K562 (cell line): ENCODE measurements around the gene NRXN2. TPM values are rescaled to one million over a fixed set of nuclear protein-coding genes. Genes with fewer than 3 reads are reported as not detected.

Experiments used
- ATAC-seq: fragments of 200-7000 bp; cut with Tn5 transposase; 3 replicates; pipeline ENCODE4 v1.9.1; 2020; ENCODE audit warnings: moderate library complexity
- BruUV-seq: library from RNA; stranded (reverse); fragments of 400-500 nt; replicated peaks from 2 replicates; lab custom pipeline; 2021; lab: Mats Ljungman, UMichigan
- CTCF ChIA-PET: fragments of 300-600 bp; formaldehyde crosslinking; extraction: SDS; loops from one replicate; lab custom pipeline; 2021; ENCODE audit warnings: low intra/inter-chr PET ratio; lab: Yijun Ruan, JAX
- POLR2A ChIA-PET: fragments of 300-600, 350-650 bp; sonication (Branson Sonifier 250); formaldehyde crosslinking; extraction: SDS; loops from one replicate; lab custom pipeline; 2021; ENCODE audit warnings: antibody characterized with exemption, inconsistent platforms; lab: Yijun Ruan, JAX
- DNase-seq, 4 experiments: peaks; one replicate each; pipeline versions ENCODE4 v3.0.0 to v3.0.0-alpha.2; 2011 to 2018; ENCODE audit warnings: low spot score in 3 of 4, mixed read lengths in 3 of 4; ENCODE audit errors: extremely low read depth in 1 of 4
- FAIRE-seq: peaks from 2 replicates; lab custom pipeline; 2011; peaks lifted over from hg19 to GRCh38; lab: Jason Lieb, UNC
- H2AFZ ChIP-seq: 2 replicates; pipeline ENCODE4 v1.6.0; 2011; ENCODE audit warnings: low read depth, low read length, control low read depth, inconsistent platforms
- H3K27ac ChIP-seq: fragments of 200-600 bp; 3 replicates; pipeline ENCODE4 v1.8.0; 2011; ENCODE audit warnings: low read depth, mild to moderate bottlenecking, control low read depth, inconsistent platforms, low read length, moderate library complexity, mixed read lengths; ENCODE audit errors: extremely low read depth
- H3K27me3 ChIP-seq, 2 experiments: fragments of 300-600 bp in 1 of 2; 2 replicates in 1 of 2; 3 replicates in 1 of 2; pipeline versions ENCODE4 v1.6.0 to v1.8.0; 2011; ENCODE audit warnings: inconsistent platforms in 2 of 2, low read length in 2 of 2, mild to moderate bottlenecking in 1 of 2, mixed read lengths in 1 of 2, moderate library complexity in 1 of 2; ENCODE audit not compliant: control insufficient read depth in 2 of 2, insufficient read depth in 2 of 2
- H3K36me3 ChIP-seq: fragments of 300-600 bp; 3 replicates; pipeline ENCODE4 v1.8.0; 2011; ENCODE audit warnings: mild to moderate bottlenecking, low read length, inconsistent platforms; ENCODE audit not compliant: control insufficient read depth, insufficient read depth
- H3K4me1 ChIP-seq, 2 experiments: fragments of 200-600 bp in 1 of 2; replicated peaks in 1 of 2; 2 replicates in 1 of 2; 3 replicates in 1 of 2; pipeline versions ENCODE4 v1.5.1 to v1.8.0; 2011; ENCODE audit warnings: inconsistent platforms in 2 of 2, low read length in 2 of 2, mild to moderate bottlenecking in 1 of 2, mixed read lengths in 1 of 2, moderate library complexity in 1 of 2; ENCODE audit not compliant: control insufficient read depth in 2 of 2, insufficient read depth in 2 of 2
- H3K4me2 ChIP-seq: 2 replicates; pipeline ENCODE4 v1.6.1; 2011; ENCODE audit warnings: low read length, control low read depth, inconsistent platforms, mixed read lengths; ENCODE audit not compliant: insufficient read depth
- H3K4me3 ChIP-seq: fragments of 200-600 bp; sonication (generic), shearing (Covaris generic); 2 replicates; pipeline ENCODE4 v1.5.1; 2016; ENCODE audit warnings: control low read depth, inconsistent platforms
- H3K79me2 ChIP-seq: fragments of 200-600 bp; 3 replicates; pipeline ENCODE4 v1.8.0; 2011; ENCODE audit warnings: low read length, inconsistent platforms; ENCODE audit not compliant: control insufficient read depth, insufficient read depth
- H3K9ac ChIP-seq, 2 experiments: 2 replicates each; pipeline versions ENCODE4 v1.6.0 to v1.6.1; 2011; ENCODE audit warnings: low read depth in 2 of 2, low read length in 2 of 2, control low read depth in 1 of 2, inconsistent platforms in 1 of 2, mild to moderate bottlenecking in 1 of 2, mixed read lengths in 1 of 2; ENCODE audit not compliant: insufficient read depth in 1 of 2
- H3K9me1 ChIP-seq: one replicate; pipeline ENCODE4 v1.6.0; 2011; ENCODE audit warnings: inconsistent platforms, mild to moderate bottlenecking, low read length, moderate library complexity; ENCODE audit not compliant: control insufficient read depth, insufficient read depth
- H3K9me3 ChIP-seq: replicated peaks from 2 replicates; pipeline ENCODE4 v1.5.1; 2011; ENCODE audit warnings: low read depth, low read length, inconsistent platforms; ENCODE audit not compliant: control insufficient read depth, insufficient read depth
- H4K20me1 ChIP-seq: replicated peaks from 2 replicates; pipeline ENCODE4 v1.6.1; 2011; ENCODE audit warnings: low read length, inconsistent platforms, mixed read lengths; ENCODE audit not compliant: control insufficient read depth, insufficient read depth
- CREB1 ChIP-seq, 2 experiments: sonication (generic) in 1 of 2; formaldehyde crosslinking in 1 of 2; IDR thresholded peaks; 2 replicates each; pipeline versions ENCODE4 v1.6.1 to v1.8.0; 2012 to 2022; ENCODE audit warnings: inconsistent platforms in 1 of 2, mild to moderate bottlenecking in 1 of 2, missing genetic modification reagents in 1 of 2, moderate library complexity in 1 of 2
- CREBBP ChIP-seq: IDR thresholded peaks from one replicate; pipeline ENCODE4 v1.6.1; 2012; ENCODE audit warnings: low read depth, mild to moderate bottlenecking, control low read depth, inconsistent platforms, low read length
- FOXM1 ChIP-seq, 2 experiments: fragments of 450-650 bp in 1 of 2; sonication (generic) in 1 of 2; formaldehyde crosslinking in 1 of 2; IDR thresholded peaks; 2 replicates each; pipeline versions ENCODE4 v1.6.1 to v1.9.0; 2017 to 2022; ENCODE audit warnings: low read depth in 2 of 2, mild to moderate bottlenecking in 2 of 2, missing genetic modification reagents in 1 of 2, moderate library complexity in 1 of 2
- KDM2B ChIP-seq: fragments of 250-450 bp; sonication (Bioruptor Pico); IDR thresholded peaks from 2 replicates; pipeline ENCODE4 v1.8.0; 2021; ENCODE audit warnings: mild to moderate bottlenecking, moderate library complexity
- MCM3 ChIP-seq: fragments of 450-650 bp; IDR thresholded peaks from 2 replicates; pipeline ENCODE4 v1.6.1; 2016
- NBN ChIP-seq: fragments of 450-650 bp; IDR thresholded peaks from 2 replicates; pipeline ENCODE4 v1.6.1; 2016; ENCODE audit warnings: low read depth, mild to moderate bottlenecking
- SPI1 ChIP-seq: IDR thresholded peaks from 2 replicates; pipeline ENCODE4 v1.6.1; 2011; ENCODE audit warnings: low read depth, low read length, control low read depth, borderline replicate concordance
- ZC3H4 ChIP-seq: sonication (generic); formaldehyde crosslinking; IDR thresholded peaks from 2 replicates; pipeline ENCODE4 v1.9.0; 2021; ENCODE audit warnings: missing genetic modification reagents, borderline replicate concordance
- ZEB2 ChIP-seq: fragments of 450-650 bp; IDR thresholded peaks from 2 replicates; pipeline ENCODE4 v1.6.1; 2016
- WGBS: fragments of 100-300 bp; shearing (Covaris generic); methylation state at CpG from one replicate; pipeline ENCODE4 v1.1.6; 2016; ENCODE audit warnings: low coverage, mixed read lengths; ENCODE audit not compliant: insufficient coverage; ENCODE audit errors: missing lambda C conversion rate; 5-methylcytosine and 5-hydroxymethylcytosine counted together
- in situ Hi-C: fragments of 300-500 bp; cut with MboI; formaldehyde crosslinking; loops from 4 replicates; pipeline ENCODE4 v1.15.0; 2018; ENCODE audit warnings: inconsistent platforms, mixed read lengths
- intact Hi-C: fragments of 100-400 bp; cut with micrococcal nuclease; formaldehyde crosslinking; loops from 2 replicates; pipeline ENCODE4 v1.14.2; 2022
- polyA plus RNA-seq, 8 experiments: library from polyadenylated mRNA; depleted of rRNA in 4 of 8; stranded (reverse) in 5 of 8; unstranded in 3 of 8; fragments of >200 nt; fragmentation: Nextera tagmentation in 2 of 8; fragmentation: Illumina TruSeq in 1 of 8; extraction: Ambion mirVana in 2 of 8; extraction: Trizol in 1 of 8; gene quantifications; 2 replicates each; pipeline versions ENCODE4 v1.2.1 to v1.2.3, GENCODE V29; 2011 to 2014; ENCODE audit warnings: inconsistent platforms in 1 of 8, missing spikeins in 1 of 8
- total RNA-seq, 7 experiments: library from RNA; depleted of rRNA in 6 of 7; stranded (reverse); fragments of >200 nt in 6 of 7; fragmentation: Illumina TruSeq in 2 of 7; extraction: Trizol in 2 of 7; gene quantifications; 2 replicates each; pipeline versions ENCODE4 v1.2.1 to v1.2.3, GENCODE V29; 2011 to 2021; ENCODE audit warnings: low replicate concordance in 1 of 7
- TF ChIP-seq, protein P1 (sequence below), 3 experiments: fragments of 200-800 bp in 1 of 3; fragments of 250-450 bp in 1 of 3; fragments of 450-650 bp in 1 of 3; sonication (Bioruptor Pico) in 1 of 3; sonication (Bioruptor generic) in 1 of 3; formaldehyde crosslinking in 1 of 3; IDR thresholded peaks; 2 replicates each; pipeline versions ENCODE4 v1.6.1 to v1.8.0; 2016 to 2022; ENCODE audit warnings: mild to moderate bottlenecking in 2 of 3, missing genetic modification characterization in 2 of 3, missing compliant biosample characterization in 1 of 3, moderate library complexity in 1 of 3

NRXN2 gene
- total and polyA plus RNA-seq, 9 of the 15 experiments (the other 6 are each of a cell fraction or from before 2014, with no cell fraction given), result 0.07 to 0.47 (median 0.15) TPM; not detected in 4

DNA sequence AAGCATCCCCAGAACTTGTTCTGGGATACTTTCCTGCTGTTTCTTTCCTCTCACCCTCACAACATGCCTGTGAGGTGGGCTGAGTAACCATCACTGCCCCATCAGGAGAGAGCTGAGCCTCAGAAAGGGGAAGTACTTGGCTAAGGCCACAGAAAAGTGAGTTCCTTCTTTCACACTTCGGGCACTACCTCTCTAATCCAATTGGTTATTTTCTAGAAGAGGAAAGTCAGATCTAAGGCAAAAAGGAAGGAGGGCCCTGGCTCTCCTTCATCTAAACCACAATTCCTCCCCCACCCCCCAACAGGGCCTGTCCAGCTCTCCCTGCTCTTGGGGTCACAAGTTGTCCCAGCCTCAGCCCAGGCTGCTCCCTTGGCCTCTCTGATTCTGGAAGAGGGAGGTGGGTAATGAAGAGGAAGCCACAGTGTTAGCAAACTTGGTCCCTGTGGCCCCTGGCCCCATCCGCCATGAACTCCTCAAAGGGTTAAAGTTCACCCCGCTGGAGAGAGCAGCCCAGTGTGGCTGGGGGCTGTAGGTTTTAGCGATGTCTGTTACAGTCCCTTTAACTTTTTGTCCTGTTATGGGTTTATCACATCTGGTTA, 98.0 kb downstream of the NRXN2 start:
- DNase-seq (no peak), ATAC-seq (0 out of 3 replicates have a peak, but pooled peaks have one; percentile 39), FAIRE-seq (no peak)
- no peaks in the 10 kb centered on the region for H3K9me1 ChIP-seq
- ChIA-PET POLR2A (interaction anchor here (0.5 to 0.9 kb wide), 4 partner anchors 17 to 200 kb away, joined by 3 to 5 read pairs (median 3); no protein-coding TSS in a partner anchor), CTCF (no interaction called here)
- in situ Hi-C loops, result no loop called here
- intact Hi-C loops, result no loop called here
- TF ChIP-seq NBN, result no peak
- TF ChIP-seq CREB1 (IDR thresholded peaks at IDR 0.05), result no peak
- no peak for TF ChIP-seq CREB1 (CRISPR knock-in tag; IDR thresholded peaks at IDR 0.05)
- TF ChIP-seq SPI1, result peak; percentile 86; the same call in 1 of the 2 replicates
- no peak overlapping the region for H2AFZ ChIP-seq
- WGBS, result 19% methylated on average over 4 of the region's 4 CpGs
- no peaks in the 10 kb centered on the region for H3K79me2 ChIP-seq
- H3K4me2 ChIP-seq, result no peak overlapping the region
- H3K27ac ChIP-seq, result no peak overlapping the region
- peaks cover 6 to 15% of the 10 kb centered on the region in 2 experiments; a peak in 4 of 5 replicates for H3K4me1 ChIP-seq
- H3K27me3 ChIP-seq, result peaks cover 0 to 22% of the 10 kb centered on the region in 2 experiments; a peak in 1 of 5 replicates
- no peaks in the 10 kb centered on the region; the same call in 1 of the 2 replicates for H4K20me1 ChIP-seq
- no peaks in the 10 kb centered on the region for H3K9me3 ChIP-seq
- BruUV-seq, result no TSS peak
- H3K4me3 ChIP-seq, result no peak overlapping the region
- no peak overlapping the region for H3K9ac ChIP-seq
- no peaks in the 10 kb centered on the region for H3K36me3 ChIP-seq

DNA sequence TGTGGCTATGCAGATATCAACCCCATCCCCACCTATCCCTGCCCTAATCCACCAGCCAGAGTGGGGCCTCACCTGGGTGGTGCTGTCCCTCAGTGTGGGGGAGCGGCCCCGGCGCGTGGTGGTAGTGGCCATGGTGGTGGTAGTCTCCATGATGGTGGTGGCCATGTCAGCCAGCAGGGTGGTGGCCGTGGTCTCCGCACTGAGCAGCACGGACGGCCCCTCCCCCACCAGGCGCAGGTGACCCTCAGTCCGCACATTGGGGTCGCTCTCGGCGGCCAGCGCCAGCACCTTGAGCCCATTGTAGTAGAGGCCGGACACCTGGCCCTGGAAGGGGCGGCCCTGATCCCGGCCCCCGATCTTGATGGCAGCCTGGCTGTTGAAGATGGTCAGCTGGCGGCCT, 100.3 kb downstream of the NRXN2 start:
- in situ Hi-C loops, result no loop called here
- POLR2A ChIA-PET, result interaction anchor here (0.6 kb wide), 2 partner anchors 82 to 108 kb away, joined by 3 read pairs; no protein-coding TSS in a partner anchor
- no peak for FAIRE-seq
- no peak for TF ChIP-seq ZC3H4 (CRISPR knock-in tag)
- no peak for TF ChIP-seq MCM3
- no peak for TF ChIP-seq CREB1 (IDR thresholded peaks at IDR 0.05)
- no peak for TF ChIP-seq CREB1 (CRISPR knock-in tag; IDR thresholded peaks at IDR 0.05)
- TF ChIP-seq, protein P1, sequence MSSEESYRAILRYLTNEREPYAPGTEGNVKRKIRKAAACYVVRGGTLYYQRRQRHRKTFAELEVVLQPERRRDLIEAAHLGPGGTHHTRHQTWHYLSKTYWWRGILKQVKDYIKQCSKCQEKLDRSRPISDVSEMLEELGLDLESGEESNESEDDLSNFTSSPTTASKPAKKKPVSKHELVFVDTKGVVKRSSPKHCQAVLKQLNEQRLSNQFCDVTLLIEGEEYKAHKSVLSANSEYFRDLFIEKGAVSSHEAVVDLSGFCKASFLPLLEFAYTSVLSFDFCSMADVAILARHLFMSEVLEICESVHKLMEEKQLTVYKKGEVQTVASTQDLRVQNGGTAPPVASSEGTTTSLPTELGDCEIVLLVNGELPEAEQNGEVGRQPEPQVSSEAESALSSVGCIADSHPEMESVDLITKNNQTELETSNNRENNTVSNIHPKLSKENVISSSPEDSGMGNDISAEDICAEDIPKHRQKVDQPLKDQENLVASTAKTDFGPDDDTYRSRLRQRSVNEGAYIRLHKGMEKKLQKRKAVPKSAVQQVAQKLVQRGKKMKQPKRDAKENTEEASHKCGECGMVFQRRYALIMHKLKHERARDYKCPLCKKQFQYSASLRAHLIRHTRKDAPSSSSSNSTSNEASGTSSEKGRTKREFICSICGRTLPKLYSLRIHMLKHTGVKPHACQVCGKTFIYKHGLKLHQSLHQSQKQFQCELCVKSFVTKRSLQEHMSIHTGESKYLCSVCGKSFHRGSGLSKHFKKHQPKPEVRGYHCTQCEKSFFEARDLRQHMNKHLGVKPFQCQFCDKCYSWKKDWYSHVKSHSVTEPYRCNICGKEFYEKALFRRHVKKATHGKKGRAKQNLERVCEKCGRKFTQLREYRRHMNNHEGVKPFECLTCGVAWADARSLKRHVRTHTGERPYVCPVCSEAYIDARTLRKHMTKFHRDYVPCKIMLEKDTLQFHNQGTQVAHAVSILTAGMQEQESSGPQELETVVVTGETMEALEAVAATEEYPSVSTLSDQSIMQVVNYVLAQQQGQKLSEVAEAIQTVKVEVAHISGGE (CRISPR knock-in tag; IDR thresholded peaks at IDR 0.05), result no peak
- no peak for TF ChIP-seq KDM2B (CRISPR knock-in tag)
- no peak for TF ChIP-seq FOXM1 (IDR thresholded peaks at IDR 0.05; ENCODE audit: low read depth)
- no peak for TF ChIP-seq FOXM1 (CRISPR knock-in tag; IDR thresholded peaks at IDR 0.05; ENCODE audit: low read depth)
- no peak for TF ChIP-seq ZEB2
- no peak for TF ChIP-seq CREBBP

More for the DNA sequence above, 100.3 kb downstream of the NRXN2 start:
- no peaks in the 10 kb centered on the region for H4K20me1 ChIP-seq
- DNase-seq, result no peak
- no peak overlapping the region for H3K27ac ChIP-seq
- H3K4me2 ChIP-seq, result no peak overlapping the region
- no TSS peak for BruUV-seq
- H3K9ac ChIP-seq, result no peak overlapping the region
- H3K4me3 ChIP-seq, result no peak overlapping the region
- ATAC-seq, result no peak
- no peaks in the 10 kb centered on the region for H3K79me2 ChIP-seq
- CTCF ChIA-PET, result no interaction called here
- H2AFZ ChIP-seq, result no peak overlapping the region
- intact Hi-C loops, result no loop called here
- H3K9me1 ChIP-seq, result no peaks in the 10 kb centered on the region
- peaks cover 0 to 7% of the 10 kb centered on the region in 2 experiments; a peak in 1 of 5 replicates for H3K27me3 ChIP-seq
- peaks cover 0 to 12% of the 10 kb centered on the region in 2 experiments; a peak in 3 of 5 replicates for H3K4me1 ChIP-seq
- no peaks in the 10 kb centered on the region for H3K9me3 ChIP-seq
- H3K36me3 ChIP-seq, result no peaks in the 10 kb centered on the region
- 31% methylated on average over 17 of the region's 19 CpGs for WGBS
